Prostate gland (tissue), 2 donors: Measurements from ENCODE around the gene ING1.

ENCODE experiments used
- POLR2A ChIP-seq: fragments of 450-650 bp; IDR thresholded peaks from one replicate; pipeline ENCODE4 v1.6.1; 2016; ENCODE audit warnings: antibody characterized with exemption, mild to moderate bottlenecking
- POLR2AphosphoS5 ChIP-seq: sonication (generic); formaldehyde crosslinking; IDR thresholded peaks from one replicate; pipeline ENCODE4 v1.6.1; 2017; ENCODE audit warnings: antibody characterized with exemption
- TF ChIP-seq, protein P1 (sequence below), 4 experiments: fragments of 200-600 bp in 2 of 4; fragments of 450-650 bp in 2 of 4; sonication (generic) in 2 of 4; IDR thresholded peaks; 1 replicate in 3 of 4; 2 replicates in 1 of 4; pipeline ENCODE4 v1.5.1; 2016 to 2019; ENCODE audit warnings: antibody characterized with exemption in 4 of 4, mild to moderate bottlenecking in 2 of 4, moderate library complexity in 2 of 4

DNA sequence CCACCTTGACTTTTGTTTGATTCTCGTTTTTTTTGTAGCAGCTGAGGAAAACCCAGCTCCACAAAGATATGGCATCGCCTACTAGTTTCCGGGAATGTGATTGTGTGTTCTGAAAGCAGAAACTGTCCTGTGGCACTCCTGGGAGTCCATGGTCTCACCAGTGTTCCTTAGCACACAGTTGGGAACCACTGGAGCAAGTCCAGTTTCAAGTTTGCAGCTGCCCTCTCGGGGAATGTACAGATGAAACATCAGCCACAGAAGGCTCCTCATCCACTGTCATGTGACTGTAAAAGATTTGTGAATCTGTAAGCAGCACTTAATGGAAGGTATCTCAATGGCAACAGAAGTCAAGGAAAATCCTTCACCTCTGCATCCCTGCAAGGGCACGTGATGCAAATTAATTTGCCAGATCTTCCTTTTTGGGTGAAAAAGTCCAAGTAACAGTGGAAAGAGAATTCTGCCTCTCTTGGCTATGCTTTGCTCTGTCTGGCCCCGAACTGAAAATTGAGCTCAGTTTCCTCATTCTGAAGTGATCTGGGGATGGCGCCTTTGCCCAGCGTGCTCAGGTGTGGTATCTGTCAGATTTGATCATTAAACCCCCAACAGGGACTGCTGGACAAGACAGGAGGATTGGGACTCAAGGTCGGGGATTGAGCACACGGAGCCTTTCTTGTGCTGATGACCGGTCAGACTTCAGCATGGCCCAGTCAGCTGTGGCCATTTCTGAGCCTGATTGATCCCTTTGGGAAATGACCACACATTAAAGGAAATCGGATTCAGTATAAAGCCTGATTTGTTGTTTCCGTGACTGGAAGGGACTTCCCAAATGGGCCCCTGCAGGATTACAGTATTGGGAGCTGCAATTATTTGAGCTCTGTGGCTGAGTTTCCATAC, 58.8 kb downstream of the ING1 start:
- TF ChIP-seq, protein P1, sequence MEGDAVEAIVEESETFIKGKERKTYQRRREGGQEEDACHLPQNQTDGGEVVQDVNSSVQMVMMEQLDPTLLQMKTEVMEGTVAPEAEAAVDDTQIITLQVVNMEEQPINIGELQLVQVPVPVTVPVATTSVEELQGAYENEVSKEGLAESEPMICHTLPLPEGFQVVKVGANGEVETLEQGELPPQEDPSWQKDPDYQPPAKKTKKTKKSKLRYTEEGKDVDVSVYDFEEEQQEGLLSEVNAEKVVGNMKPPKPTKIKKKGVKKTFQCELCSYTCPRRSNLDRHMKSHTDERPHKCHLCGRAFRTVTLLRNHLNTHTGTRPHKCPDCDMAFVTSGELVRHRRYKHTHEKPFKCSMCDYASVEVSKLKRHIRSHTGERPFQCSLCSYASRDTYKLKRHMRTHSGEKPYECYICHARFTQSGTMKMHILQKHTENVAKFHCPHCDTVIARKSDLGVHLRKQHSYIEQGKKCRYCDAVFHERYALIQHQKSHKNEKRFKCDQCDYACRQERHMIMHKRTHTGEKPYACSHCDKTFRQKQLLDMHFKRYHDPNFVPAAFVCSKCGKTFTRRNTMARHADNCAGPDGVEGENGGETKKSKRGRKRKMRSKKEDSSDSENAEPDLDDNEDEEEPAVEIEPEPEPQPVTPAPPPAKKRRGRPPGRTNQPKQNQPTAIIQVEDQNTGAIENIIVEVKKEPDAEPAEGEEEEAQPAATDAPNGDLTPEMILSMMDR (IDR thresholded peaks at IDR 0.05), result no peak
- no peak for TF ChIP-seq POLR2AphosphoS5
- TF ChIP-seq POLR2A, result no peak
